GM10248 (cell line): ENCODE data around the gene SYAP1.

Experiments used
- CTCF ChIA-PET: fragments of 300-600 bp; sonication (Branson Sonifier 250); formaldehyde crosslinking; extraction: SDS; loops from one replicate; lab custom pipeline; 2021; ENCODE audit warnings: antibody characterized with exemption; lab: Yijun Ruan, JAX
- POLR2A ChIA-PET: fragments of 350-650 bp; sonication (Branson Sonifier 250); formaldehyde crosslinking; extraction: SDS; loops from one replicate; lab custom pipeline; 2020; ENCODE audit warnings: antibody characterized with exemption; lab: Yijun Ruan, JAX
- DNase-seq: peaks from one replicate; pipeline ENCODE4 v3.0.0; 2012; ENCODE audit errors: extremely low spot score
- CTCF ChIP-seq: IDR thresholded peaks from 2 replicates; pipeline ENCODE4 v1.5.1; 2012; ENCODE audit warnings: mild to moderate bottlenecking, low read depth; ENCODE audit errors: extremely low read depth, missing control alignments, control extremely low read depth

The SYAP1 gene

GRCh38 chrX:16733013-16733412 lies 13.6 kb downstream of the SYAP1 start:
- ChIA-PET POLR2A (no interaction called here), CTCF (interaction anchor here (1.2 kb wide), 2 partner anchors 8 to 13 kb away, joined by 4 read pairs; partner anchors contain the start of gene SYAP1)
- no peak for DNase-seq
- no peak for TF ChIP-seq CTCF

- no peak for TF ChIP-seq CTCF
- CTCF ChIA-PET, result no interaction called here
- no peak for DNase-seq
- POLR2A ChIA-PET, result no interaction called here
Measured at GRCh38 chrX:16737024-16737423, 17.6 kb downstream of the SYAP1 start.

- DNase-seq, result no peak
- CTCF ChIA-PET, result no interaction called here
- POLR2A ChIA-PET, result no interaction called here
- TF ChIP-seq CTCF, result no peak
Measured at GRCh38 chrX:16739574-16739973, 20.2 kb downstream of the SYAP1 start.

GRCh38 chrX:16743604-16744325 lies 24.4 kb downstream of the SYAP1 start:
- POLR2A ChIA-PET, result no interaction called here
- CTCF ChIA-PET, result no interaction called here
- DNase-seq, result no peak
- no peak for TF ChIP-seq CTCF

- POLR2A ChIA-PET, result no interaction called here
- no peak for TF ChIP-seq CTCF
- DNase-seq, result no peak
- CTCF ChIA-PET, result no interaction called here
Measured at GRCh38 chrX:16745102-16745501, 25.7 kb downstream of the SYAP1 start.

GRCh38 chrX:16745659-16746058 lies 26.2 kb downstream of the SYAP1 start:
- CTCF ChIA-PET, result no interaction called here
- POLR2A ChIA-PET, result no interaction called here
- no peak for DNase-seq
- no peak for TF ChIP-seq CTCF
